Stomach (tissue), 4 donors: ENCODE measurements around the gene TIGD7.

Source experiments
- CTCF ChIP-seq, 7 experiments: fragments of 450-650 bp in 4 of 7; fragments of 200-600 bp in 3 of 7; sonication (generic) in 3 of 7; IDR thresholded peaks; one replicate each; pipeline ENCODE4 v1.5.1; 2016 to 2019; ENCODE audit warnings: antibody characterized with exemption in 7 of 7, control low read depth in 2 of 7, mild to moderate bottlenecking in 1 of 7
- POLR2AphosphoS5 ChIP-seq, 3 donors: sonication (generic); formaldehyde crosslinking; IDR thresholded peaks; one replicate each; pipeline ENCODE4 v1.6.1; 2016; ENCODE audit warnings: antibody characterized with exemption in 3 of 3

DNA sequence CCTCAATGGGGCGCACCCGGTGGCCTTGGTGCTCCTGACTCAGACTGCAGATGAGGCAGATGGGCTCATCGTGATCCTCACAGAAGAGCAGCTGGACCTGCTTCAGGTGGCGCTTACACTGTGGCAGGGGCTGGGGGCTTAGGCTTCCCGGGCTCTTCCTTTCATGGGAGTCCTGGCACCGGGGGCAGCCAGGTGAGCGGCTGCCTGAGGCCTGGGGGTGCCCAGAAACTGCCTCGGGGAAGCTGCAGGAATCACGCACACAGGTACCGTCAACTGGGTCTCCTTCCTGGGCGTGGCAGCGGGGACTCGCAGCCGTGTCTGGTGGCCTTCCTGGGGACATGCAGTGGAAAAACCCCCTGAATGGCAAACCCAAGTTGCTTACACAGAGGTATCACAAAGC is 55.8 kb downstream of the TIGD7 start:
- TF ChIP-seq POLR2AphosphoS5 (IDR thresholded peaks at IDR 0.05) (no peak), CTCF (IDR thresholded peaks at IDR 0.05) (no peak)
